C4-2B (cell line): ENCODE results near the gene SPATA46.

Source experiments
- ZFX ChIP-seq: fragments of 450-650 bp; IDR thresholded peaks from 2 replicates; pipeline ENCODE4 v1.6.1; 2017
- TF ChIP-seq, protein P1 (sequence below): fragments of 450-650 bp; conservative IDR thresholded peaks from 2 replicates; pipeline ENCODE4 v1.5.1; 2017; ENCODE audit warnings: mild to moderate bottlenecking

DNA sequence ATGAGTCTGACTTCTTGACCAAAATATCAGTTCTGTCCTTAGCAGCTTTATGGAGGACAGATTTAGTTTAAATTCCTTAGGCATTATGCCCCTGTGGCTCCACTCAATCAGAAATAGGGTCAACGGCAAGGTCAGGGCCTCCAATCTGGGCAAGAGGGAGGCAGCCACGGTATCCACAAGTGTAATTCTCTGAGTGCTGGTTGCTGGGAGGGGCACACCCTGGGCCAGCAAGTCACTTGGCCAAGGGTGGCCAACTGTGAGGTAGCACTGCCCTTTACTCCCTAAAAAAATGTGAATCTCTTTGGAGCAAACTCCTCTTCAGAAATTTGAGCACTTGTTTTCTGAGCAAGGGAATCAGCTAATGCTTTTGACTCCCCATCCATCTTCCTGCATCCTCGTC lies 12.8 kb downstream of the SPATA46 start:
- TF ChIP-seq, protein P1, sequence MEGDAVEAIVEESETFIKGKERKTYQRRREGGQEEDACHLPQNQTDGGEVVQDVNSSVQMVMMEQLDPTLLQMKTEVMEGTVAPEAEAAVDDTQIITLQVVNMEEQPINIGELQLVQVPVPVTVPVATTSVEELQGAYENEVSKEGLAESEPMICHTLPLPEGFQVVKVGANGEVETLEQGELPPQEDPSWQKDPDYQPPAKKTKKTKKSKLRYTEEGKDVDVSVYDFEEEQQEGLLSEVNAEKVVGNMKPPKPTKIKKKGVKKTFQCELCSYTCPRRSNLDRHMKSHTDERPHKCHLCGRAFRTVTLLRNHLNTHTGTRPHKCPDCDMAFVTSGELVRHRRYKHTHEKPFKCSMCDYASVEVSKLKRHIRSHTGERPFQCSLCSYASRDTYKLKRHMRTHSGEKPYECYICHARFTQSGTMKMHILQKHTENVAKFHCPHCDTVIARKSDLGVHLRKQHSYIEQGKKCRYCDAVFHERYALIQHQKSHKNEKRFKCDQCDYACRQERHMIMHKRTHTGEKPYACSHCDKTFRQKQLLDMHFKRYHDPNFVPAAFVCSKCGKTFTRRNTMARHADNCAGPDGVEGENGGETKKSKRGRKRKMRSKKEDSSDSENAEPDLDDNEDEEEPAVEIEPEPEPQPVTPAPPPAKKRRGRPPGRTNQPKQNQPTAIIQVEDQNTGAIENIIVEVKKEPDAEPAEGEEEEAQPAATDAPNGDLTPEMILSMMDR, result no peak
- no peak for TF ChIP-seq ZFX
